Mesodermal cell (in vitro differentiated cells): Measurements from ENCODE around the gene ZNF451.

Experiments
- H3K27ac ChIP-seq: 2 replicates; pipeline ENCODE4 v1.7.0; 2013; ENCODE audit warnings: mild to moderate bottlenecking, low read depth, low read length, moderate library complexity; ENCODE audit not compliant: severe bottlenecking
- H3K36me3 ChIP-seq: 2 replicates; pipeline ENCODE4 v1.7.1; 2013; ENCODE audit warnings: mild to moderate bottlenecking, low read length, moderate library complexity; ENCODE audit not compliant: control insufficient read depth, insufficient read depth
- H3K4me1 ChIP-seq: one replicate; pipeline ENCODE4 v1.7.1; 2013; ENCODE audit warnings: mild to moderate bottlenecking, low read length; ENCODE audit not compliant: insufficient read depth, control insufficient read depth, poor library complexity, severe bottlenecking
- H3K4me3 ChIP-seq: 2 replicates; pipeline ENCODE4 v1.7.0; 2013; ENCODE audit warnings: low read length, control low read depth, mild to moderate bottlenecking; ENCODE audit not compliant: insufficient read depth, poor library complexity, severe bottlenecking; ENCODE audit errors: extremely low read depth
- H3K9me3 ChIP-seq: 2 replicates; pipeline ENCODE4 v1.7.1; 2013; ENCODE audit warnings: mild to moderate bottlenecking, low read length, moderate library complexity; ENCODE audit not compliant: control insufficient read depth
- WGBS, 2 experiments: methylation state at CpG; one replicate each; pipeline ENCODE4 v1.1.5; 2013; ENCODE audit warnings: missing lambda C conversion rate in 2 of 2; ENCODE audit not compliant: insufficient coverage in 2 of 2; 5-methylcytosine and 5-hydroxymethylcytosine counted together

The ZNF451 gene

DNA sequence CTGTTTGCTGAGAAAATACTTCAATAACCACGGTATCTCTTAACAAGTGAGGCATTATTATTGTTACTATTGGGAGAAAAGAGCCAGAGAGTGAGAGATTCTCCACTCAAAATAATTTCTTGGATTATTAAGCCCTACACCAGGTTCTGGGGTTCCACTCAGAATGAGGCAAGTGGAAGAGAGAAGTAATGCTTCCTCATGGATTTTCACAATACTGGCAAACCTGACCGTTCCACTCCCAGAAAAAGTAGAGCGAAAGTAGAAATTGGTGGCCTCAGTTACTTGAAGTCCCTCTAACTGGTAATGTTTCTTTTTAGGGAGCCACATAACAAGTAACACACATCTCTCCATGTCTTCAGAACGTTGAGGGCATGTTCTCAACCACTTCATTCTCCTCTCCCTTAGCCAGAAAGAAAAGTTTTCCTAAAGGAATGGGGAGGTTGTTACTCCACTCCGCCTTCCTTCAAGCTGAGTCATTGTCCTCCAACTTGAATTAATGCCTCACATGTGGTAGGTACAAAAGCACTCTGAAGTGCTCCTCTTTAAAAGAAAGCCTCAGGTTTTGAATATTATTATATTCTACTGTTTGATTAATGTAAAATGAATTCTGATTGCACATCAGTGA, 84.0 kb downstream of the ZNF451 start:
- no peaks in the 10 kb centered on the region for H3K4me1 ChIP-seq
- peak overlapping the region; percentile 61 for H3K27ac ChIP-seq
- H3K9me3 ChIP-seq = no peaks in the 10 kb centered on the region
- H3K4me3 ChIP-seq = peak overlapping the region; percentile 67
- H3K36me3 ChIP-seq = peaks cover 10% of the 10 kb centered on the region
- WGBS, 2 experiments = 0 to 10% methylated on average over 1 to 2 of the region's 5 CpGs

DNA sequence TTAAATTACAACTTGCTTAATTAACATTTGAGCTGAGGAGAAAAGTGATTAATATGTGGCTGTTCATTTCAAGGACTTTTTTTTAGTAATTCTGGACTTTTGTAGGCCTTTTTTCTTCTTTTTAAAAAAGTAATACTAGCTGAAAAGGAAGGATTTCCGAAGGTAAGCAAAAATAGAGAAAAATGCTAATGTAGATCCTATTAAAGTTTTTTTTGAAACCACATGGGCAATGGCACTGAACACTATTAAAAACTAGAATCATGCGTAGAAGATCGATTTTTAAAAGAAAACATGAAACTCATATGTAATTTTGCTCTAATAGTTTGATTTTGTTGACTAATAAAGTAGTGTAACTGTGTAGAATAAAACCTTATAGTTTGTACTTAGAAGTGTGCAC, 84.5 kb downstream of the ZNF451 start:
- peaks cover 10% of the 10 kb centered on the region for H3K36me3 ChIP-seq
- WGBS, 2 experiments = 85% methylated on average over 2 of the region's 3 CpGs; no CpG with 5 or more reads in 1 of the 2 experiments
- peak overlapping the region; percentile 61 for H3K27ac ChIP-seq
- H3K4me3 ChIP-seq = no peak overlapping the region
- H3K4me1 ChIP-seq = no peaks in the 10 kb centered on the region
- no peaks in the 10 kb centered on the region for H3K9me3 ChIP-seq

- H3K4me3 ChIP-seq = no peak overlapping the region
- 93 to 95% methylated on average over 10 to 11 of the region's 11 CpGs for WGBS, 2 experiments
- no peak overlapping the region for H3K27ac ChIP-seq
- peaks cover 23% of the 10 kb centered on the region for H3K36me3 ChIP-seq
- H3K9me3 ChIP-seq = no peaks in the 10 kb centered on the region
- H3K4me1 ChIP-seq = no peaks in the 10 kb centered on the region
Measured at GRCh38 chr6:57177545-57178265, 87.7 kb downstream of the ZNF451 start.

GRCh38 chr6:57180596-57180995, 90.6 kb downstream of the ZNF451 start:
- H3K4me3 ChIP-seq = no peak overlapping the region
- H3K36me3 ChIP-seq = peaks cover 34% of the 10 kb centered on the region
- H3K4me1 ChIP-seq = no peaks in the 10 kb centered on the region
- no peak overlapping the region for H3K27ac ChIP-seq
- H3K9me3 ChIP-seq = no peaks in the 10 kb centered on the region
- WGBS, 2 experiments = 100% methylated on average over 1 of the region's 3 CpGs; no CpG with 5 or more reads in 1 of the 2 experiments

GRCh38 chr6:57182017-57182432, 92.0 kb downstream of the ZNF451 start:
- Histone ChIP-seq H3K4me1 (no peaks in the 10 kb centered on the region), H3K4me3 (no peak overlapping the region), H3K27ac (no peak overlapping the region), H3K36me3 (peaks cover 29% of the 10 kb centered on the region), H3K9me3 (no peaks in the 10 kb centered on the region)
- whole genome bisulfite sequencing, 2 experiments = 80% methylated on average over 1 of the region's 2 CpGs; no CpG with 5 or more reads in 1 of the 2 experiments

- WGBS, 2 experiments = 87 to 100% methylated on average over 2 of the region's 2 CpGs
- Histone ChIP-seq H3K9me3 (no peaks in the 10 kb centered on the region), H3K27ac (no peak overlapping the region), H3K4me3 (no peak overlapping the region), H3K4me1 (no peaks in the 10 kb centered on the region), H3K36me3 (peaks cover 28% of the 10 kb centered on the region)
Measured at GRCh38 chr6:57183336-57183735, 93.3 kb downstream of the ZNF451 start.

- Histone ChIP-seq H3K4me3 (no peak overlapping the region), H3K27ac (no peak overlapping the region), H3K9me3 (no peaks in the 10 kb centered on the region), H3K36me3 (peaks cover 39% of the 10 kb centered on the region), H3K4me1 (no peaks in the 10 kb centered on the region)
- no CpG with 5 or more reads among the region's 2 CpGs for WGBS, 2 experiments
Measured at GRCh38 chr6:57190140-57190539, 100.2 kb downstream of the ZNF451 start.

- Histone ChIP-seq H3K27ac (no peak overlapping the region), H3K36me3 (peaks cover 37% of the 10 kb centered on the region), H3K4me3 (no peak overlapping the region), H3K9me3 (no peaks in the 10 kb centered on the region), H3K4me1 (no peaks in the 10 kb centered on the region)
Measured at GRCh38 chr6:57193177-57193576, 103.2 kb downstream of the ZNF451 start.

DNA sequence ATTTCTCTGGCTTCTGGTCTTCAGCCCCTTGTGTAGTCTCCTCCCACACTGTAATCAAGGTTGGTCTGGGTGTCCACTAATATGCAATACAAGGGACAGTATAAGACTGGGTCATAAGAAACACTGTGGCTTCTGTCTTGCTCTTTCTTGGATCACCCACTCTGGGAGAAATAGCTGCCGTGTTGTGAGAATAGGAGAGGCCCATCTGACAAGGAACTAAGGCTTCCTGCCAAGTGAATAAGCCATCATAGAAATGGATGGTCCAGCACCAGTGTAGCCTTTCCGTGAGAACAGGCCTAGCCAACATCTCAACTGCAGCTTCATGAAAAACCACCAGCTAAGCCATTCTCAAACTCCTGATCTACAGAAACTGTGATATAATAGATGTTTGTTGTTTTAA, 105.5 kb downstream of the ZNF451 start:
- peaks cover 30% of the 10 kb centered on the region for H3K36me3 ChIP-seq
- no peak overlapping the region for H3K27ac ChIP-seq
- 80 to 100% methylated on average over 1 of the region's 2 CpGs for WGBS, 2 experiments
- no peaks in the 10 kb centered on the region for H3K9me3 ChIP-seq
- H3K4me3 ChIP-seq = no peak overlapping the region
- H3K4me1 ChIP-seq = no peaks in the 10 kb centered on the region

- Histone ChIP-seq H3K4me1 (no peaks in the 10 kb centered on the region), H3K36me3 (peaks cover 6% of the 10 kb centered on the region), H3K27ac (no peak overlapping the region), H3K9me3 (no peaks in the 10 kb centered on the region), H3K4me3 (no peak overlapping the region)
- 70 to 73% methylated on average over 2 to 3 of the region's 6 CpGs for WGBS, 2 experiments
Measured at GRCh38 chr6:57198926-57199636, 109.1 kb downstream of the ZNF451 start.
